Gastrocnemius medialis (tissue), 4 donors: Measurements from ENCODE around the gene PTPRN2. TPM values are rescaled to one million over a fixed set of nuclear protein-coding genes. Genes with fewer than 3 reads are reported as not detected.

ENCODE experiments used
- ATAC-seq, 2 donors: fragments of 150-250 bp; one replicate each; pipeline ENCODE4 v1.9.1; 2016
- DNase-seq, 2 donors: peaks; one replicate each; pipeline ENCODE4 v3.0.0-alpha.2; 2019
- H3K27ac ChIP-seq, 4 donors: fragments of 200-600 bp; sonication (generic); 1 replicate in 1 of 4; 2 replicates in 3 of 4; pipeline ENCODE4 v1.5.1; 2016 to 2018; ENCODE audit warnings: mild to moderate bottlenecking in 2 of 4, moderate library complexity in 1 of 4
- H3K27me3 ChIP-seq, 3 donors: fragments of 200-600 bp; sonication (generic) in 2 of 3; 1 replicate in 1 of 3; 2 replicates in 2 of 3; pipeline versions ENCODE4 v1.5.1 to v1.6.0; 2016 to 2019; ENCODE audit warnings: mild to moderate bottlenecking in 1 of 3, moderate library complexity in 1 of 3
- H3K36me3 ChIP-seq, 2 donors: fragments of 200-600 bp; sonication (generic) in 1 of 2; one replicate each; pipeline ENCODE4 v1.5.1; 2017 to 2018
- H3K4me1 ChIP-seq, 2 donors: fragments of 200-600 bp; sonication (generic) in 1 of 2; one replicate each; pipeline ENCODE4 v1.5.1; 2016 to 2017; ENCODE audit warnings: mild to moderate bottlenecking in 2 of 2
- H3K4me3 ChIP-seq, 4 donors: fragments of 200-600 bp; sonication (generic) in 3 of 4; 1 replicate in 1 of 4; 2 replicates in 3 of 4; pipeline ENCODE4 v1.5.1; 2016 to 2019; ENCODE audit warnings: mild to moderate bottlenecking in 2 of 4
- H3K9me3 ChIP-seq, 3 donors: fragments of 200-600 bp; sonication (generic) in 2 of 3; 1 replicate in 1 of 3; 2 replicates in 2 of 3; pipeline ENCODE4 v1.5.1; 2016 to 2019
- CTCF ChIP-seq, 5 experiments: fragments of 450-650 bp in 3 of 5; fragments of 200-600 bp in 2 of 5; sonication (generic) in 2 of 5; IDR thresholded peaks in 4 of 5; conservative IDR thresholded peaks in 1 of 5; 1 replicate in 4 of 5; 2 replicates in 1 of 5; pipeline ENCODE4 v1.5.1; 2016 to 2019; ENCODE audit warnings: antibody characterized with exemption in 5 of 5, mild to moderate bottlenecking in 3 of 5, moderate library complexity in 3 of 5
- POLR2A ChIP-seq, 2 donors: fragments of 450-650 bp; IDR thresholded peaks; one replicate each; pipeline ENCODE4 v1.6.1; 2017; ENCODE audit warnings: antibody characterized with exemption in 2 of 2, mild to moderate bottlenecking in 2 of 2, moderate library complexity in 2 of 2
- in situ Hi-C, 4 donors: fragments of 200-750 bp; cut with MboI; loops; one replicate each; pipeline versions ENCODE4 v1.15.0 to v1.8.0; 2017; ENCODE audit warnings: low sequenced_read_pairs in 4 of 4
- intact Hi-C: fragments of 100-400 bp; cut with DNase I; formaldehyde crosslinking; loops from one replicate; pipeline ENCODE4 v1.15.1; 2023; ENCODE audit warnings: low total_unique reads
- total RNA-seq, 4 donors: library from RNA; depleted of rRNA; stranded (reverse); fragments of >200 nt; gene quantifications; one replicate each; pipeline versions ENCODE4 v1.1.0 to v1.2.3, GENCODE V29; 2016

Gene PTPRN2
- total RNA-seq, 4 donors from 2014 or later: 0.66 to 0.85 (median 0.81) TPM

GRCh38 chr7:157558875-157559595 is 1028.6 kb downstream of the PTPRN2 start:
- ATAC-seq (no peak), DNase-seq (no peak)
- Histone ChIP-seq H3K4me1 (no peaks in the 10 kb centered on the region), H3K4me3 (no peak overlapping the region), H3K36me3 (no peaks in the 10 kb centered on the region), H3K9me3 (no peaks in the 10 kb centered on the region), H3K27me3 (no peaks in the 10 kb centered on the region), H3K27ac (no peak overlapping the region)
- intact Hi-C loops: no loop called here
- no peak for TF ChIP-seq CTCF (IDR thresholded peaks at IDR 0.05 in 4 of 5, conservative IDR thresholded peaks at IDR 0.05 in 1 of 5)
- TF ChIP-seq POLR2A (IDR thresholded peaks at IDR 0.05): no peak
- in situ Hi-C loops: no loop called here

GRCh38 chr7:157558516-157558874 is 1029.1 kb downstream of the PTPRN2 start:
- no peak for TF ChIP-seq CTCF (IDR thresholded peaks at IDR 0.05 in 4 of 5, conservative IDR thresholded peaks at IDR 0.05 in 1 of 5)
- no peak for TF ChIP-seq POLR2A (IDR thresholded peaks at IDR 0.05)
- ATAC-seq: no peak
- Histone ChIP-seq H3K9me3 (no peaks in the 10 kb centered on the region), H3K4me1 (no peaks in the 10 kb centered on the region), H3K4me3 (no peak overlapping the region), H3K27ac (no peak overlapping the region), H3K27me3 (no peaks in the 10 kb centered on the region), H3K36me3 (no peaks in the 10 kb centered on the region)
- in situ Hi-C loops (no loop called here), intact Hi-C loops (no loop called here)
- no peak for DNase-seq

- in situ Hi-C loops: no loop called here
- ATAC-seq (no peak), DNase-seq (no peak)
- Histone ChIP-seq H3K27ac (no peak overlapping the region), H3K36me3 (no peaks in the 10 kb centered on the region), H3K4me3 (no peak overlapping the region), H3K9me3 (no peaks in the 10 kb centered on the region), H3K27me3 (no peaks in the 10 kb centered on the region), H3K4me1 (no peaks in the 10 kb centered on the region)
- TF ChIP-seq POLR2A (IDR thresholded peaks at IDR 0.05) (no peak), CTCF (IDR thresholded peaks at IDR 0.05 in 4 of 5, conservative IDR thresholded peaks at IDR 0.05 in 1 of 5) (no peak)
- intact Hi-C loops: no loop called here
Observed at GRCh38 chr7:157558061-157558460, 1029.6 kb downstream of the PTPRN2 start.

- intact Hi-C loops: no loop called here
- in situ Hi-C loops: no loop called here
- no peak for ATAC-seq
Observed at GRCh38 chr7:157557263-157557662, 1030.4 kb downstream of the PTPRN2 start.

More at GRCh38 chr7:157557263-157557662, 1030.4 kb downstream of the PTPRN2 start:
- Histone ChIP-seq H3K9me3 (no peaks in the 10 kb centered on the region), H3K36me3 (no peaks in the 10 kb centered on the region), H3K4me1 (no peaks in the 10 kb centered on the region), H3K27me3 (no peaks in the 10 kb centered on the region), H3K27ac (no peak overlapping the region), H3K4me3 (no peak overlapping the region)
- TF ChIP-seq POLR2A (IDR thresholded peaks at IDR 0.05) (no peak), CTCF (IDR thresholded peaks at IDR 0.05 in 4 of 5, conservative IDR thresholded peaks at IDR 0.05 in 1 of 5) (no peak)
- no peak for DNase-seq
